ENCODE data around the gene OMP.

- TF ChIP-seq ZNF121 (CRISPR knock-in tag; IDR thresholded peaks at IDR 0.05) (no peak), CREB1 (CRISPR knock-in tag; IDR thresholded peaks at IDR 0.05) (no peak), PREB (CRISPR knock-in tag; IDR thresholded peaks at IDR 0.05; ENCODE audit: borderline replicate concordance) (no peak), ELF4 (CRISPR knock-in tag; IDR thresholded peaks at IDR 0.05; ENCODE audit: low read depth) (no peak)
- TF ChIP-seq, protein P1, sequence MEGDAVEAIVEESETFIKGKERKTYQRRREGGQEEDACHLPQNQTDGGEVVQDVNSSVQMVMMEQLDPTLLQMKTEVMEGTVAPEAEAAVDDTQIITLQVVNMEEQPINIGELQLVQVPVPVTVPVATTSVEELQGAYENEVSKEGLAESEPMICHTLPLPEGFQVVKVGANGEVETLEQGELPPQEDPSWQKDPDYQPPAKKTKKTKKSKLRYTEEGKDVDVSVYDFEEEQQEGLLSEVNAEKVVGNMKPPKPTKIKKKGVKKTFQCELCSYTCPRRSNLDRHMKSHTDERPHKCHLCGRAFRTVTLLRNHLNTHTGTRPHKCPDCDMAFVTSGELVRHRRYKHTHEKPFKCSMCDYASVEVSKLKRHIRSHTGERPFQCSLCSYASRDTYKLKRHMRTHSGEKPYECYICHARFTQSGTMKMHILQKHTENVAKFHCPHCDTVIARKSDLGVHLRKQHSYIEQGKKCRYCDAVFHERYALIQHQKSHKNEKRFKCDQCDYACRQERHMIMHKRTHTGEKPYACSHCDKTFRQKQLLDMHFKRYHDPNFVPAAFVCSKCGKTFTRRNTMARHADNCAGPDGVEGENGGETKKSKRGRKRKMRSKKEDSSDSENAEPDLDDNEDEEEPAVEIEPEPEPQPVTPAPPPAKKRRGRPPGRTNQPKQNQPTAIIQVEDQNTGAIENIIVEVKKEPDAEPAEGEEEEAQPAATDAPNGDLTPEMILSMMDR (IDR thresholded peaks at IDR 0.05): no peak
- TF ChIP-seq, protein P2, sequence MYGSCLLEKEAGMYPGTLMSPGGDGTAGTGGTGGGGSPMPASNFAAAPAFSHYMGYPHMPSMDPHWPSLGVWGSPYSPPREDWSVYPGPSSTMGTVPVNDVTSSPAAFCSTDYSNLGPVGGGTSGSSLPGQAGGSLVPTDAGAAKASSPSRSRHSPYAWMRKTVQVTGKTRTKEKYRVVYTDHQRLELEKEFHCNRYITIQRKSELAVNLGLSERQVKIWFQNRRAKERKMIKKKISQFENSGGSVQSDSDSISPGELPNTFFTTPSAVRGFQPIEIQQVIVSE (CRISPR knock-in tag; IDR thresholded peaks at IDR 0.05; ENCODE audit: borderline replicate concordance): no peak
Observed at GRCh38 chr11:77124041-77124440, 21.4 kb downstream of the OMP start.
